Left lobe of liver (tissue), 2 donors: ENCODE measurements around the gene HPCAL4. TPM values are rescaled to one million over a fixed set of nuclear protein-coding genes. Genes with fewer than 3 reads are reported as not detected.

Experiments used
- ATAC-seq: fragments of 200-7000 bp; cut with Tn5 transposase; one replicate; pipeline ENCODE4 v1.9.1; 2020; ENCODE audit warnings: mild to moderate bottlenecking, moderate library complexity
- DNase-seq: peaks from one replicate; pipeline ENCODE4 v3.0.0-alpha.2; 2020; ENCODE audit warnings: low spot score
- total RNA-seq: library from RNA; stranded (reverse); gene quantifications from one replicate; pipeline ENCODE4 v1.2.1, GENCODE V29; 2021
- donor health status: DM: no; HTN: no; CAD: no; lungs with moderate emphysema.
- donor health status: DM: no; HTN: yes; CAD: no.

HPCAL4 gene
- 0.08 TPM for total RNA-seq

- ATAC-seq (peak; percentile 94), DNase-seq (peak; percentile 82)
Measured at GRCh38 chr1:39691383-39692151, at the start of gene HPCAL4. Gene HPCAL4 (minus strand): TSS chr1:39691433. CDS start chr1:39684603, 6,830 bp downstream.

GRCh38 chr1:39738622-39739366, 47.6 kb upstream of the HPCAL4 start, which contains the start of gene PPIE:
Gene PPIE (plus strand): TSS chr1:39738882. CDS start chr1:39738901, 19 bp downstream.
- ATAC-seq (peak; percentile 99), DNase-seq (peak; percentile 92)

- ATAC-seq: no peak
- DNase-seq: peak; percentile 37
Measured at GRCh38 chr1:39737546-39738169, 46.4 kb upstream of the HPCAL4 start.

- ATAC-seq (no peak), DNase-seq (no peak)
Measured at GRCh38 chr1:39735731-39736130, 44.5 kb upstream of the HPCAL4 start.

- ATAC-seq: no peak
- peak; percentile 7 for DNase-seq
Measured at GRCh38 chr1:39733161-39733560, 41.9 kb upstream of the HPCAL4 start.

GRCh38 chr1:39732730-39733129, 41.5 kb upstream of the HPCAL4 start:
- DNase-seq: no peak
- ATAC-seq: no peak

GRCh38 chr1:39729842-39730241, 38.6 kb upstream of the HPCAL4 start:
- no peak for DNase-seq
- ATAC-seq: no peak

GRCh38 chr1:39729030-39729429, 37.8 kb upstream of the HPCAL4 start:
- DNase-seq (peak; percentile 23), ATAC-seq (no peak)

- DNase-seq (peak; percentile 23), ATAC-seq (no peak)
Measured at GRCh38 chr1:39727932-39728317, 36.7 kb upstream of the HPCAL4 start.

- peak; percentile 5 for DNase-seq
- ATAC-seq: no peak
Measured at GRCh38 chr1:39727221-39727931, 36.1 kb upstream of the HPCAL4 start.

- ATAC-seq (no peak), DNase-seq (no peak)
Measured at GRCh38 chr1:39726600-39726999, 35.4 kb upstream of the HPCAL4 start.

- DNase-seq: no peak
- ATAC-seq: no peak
Measured at GRCh38 chr1:39722495-39722894, 31.3 kb upstream of the HPCAL4 start.

GRCh38 chr1:39721664-39722063, 30.4 kb upstream of the HPCAL4 start:
- no peak for DNase-seq
- ATAC-seq: no peak

GRCh38 chr1:39720094-39720999, 29.1 kb upstream of the HPCAL4 start:
- peak; percentile 95 for ATAC-seq
- DNase-seq: no peak

- DNase-seq (peak; percentile 6), ATAC-seq (no peak)
Measured at GRCh38 chr1:39717809-39718208, 26.6 kb upstream of the HPCAL4 start.

- no peak for DNase-seq
- ATAC-seq: no peak
Measured at GRCh38 chr1:39713557-39713956, 22.3 kb upstream of the HPCAL4 start.

GRCh38 chr1:39711966-39712340, 20.7 kb upstream of the HPCAL4 start:
- no peak for DNase-seq
- ATAC-seq: no peak

GRCh38 chr1:39711104-39711965, 20.1 kb upstream of the HPCAL4 start:
- ATAC-seq: no peak
- no peak for DNase-seq

GRCh38 chr1:39707506-39707905, 16.3 kb upstream of the HPCAL4 start:
- DNase-seq (no peak), ATAC-seq (no peak)
